Measurements from ENCODE around the gene MXRA7. TPM values are rescaled to one million over a fixed set of nuclear protein-coding genes. Genes with fewer than 3 reads are reported as not detected.
A peak's percentile ranks its signal among the peaks of the same experiment; 100 is the strongest.

MXRA7 gene, protein sequence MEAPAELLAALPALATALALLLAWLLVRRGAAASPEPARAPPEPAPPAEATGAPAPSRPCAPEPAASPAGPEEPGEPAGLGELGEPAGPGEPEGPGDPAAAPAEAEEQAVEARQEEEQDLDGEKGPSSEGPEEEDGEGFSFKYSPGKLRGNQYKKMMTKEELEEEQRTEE
- total RNA-seq (100 to 1,000 TPM; 327 to 428 (median 348) TPM), polyA plus RNA-seq (100 to 1,000 TPM in 1 of 3 donors, 10 to 100 TPM in 1, 1 to 10 TPM in 1; 8.3 to 109 (median 35.3) TPM)

DNA sequence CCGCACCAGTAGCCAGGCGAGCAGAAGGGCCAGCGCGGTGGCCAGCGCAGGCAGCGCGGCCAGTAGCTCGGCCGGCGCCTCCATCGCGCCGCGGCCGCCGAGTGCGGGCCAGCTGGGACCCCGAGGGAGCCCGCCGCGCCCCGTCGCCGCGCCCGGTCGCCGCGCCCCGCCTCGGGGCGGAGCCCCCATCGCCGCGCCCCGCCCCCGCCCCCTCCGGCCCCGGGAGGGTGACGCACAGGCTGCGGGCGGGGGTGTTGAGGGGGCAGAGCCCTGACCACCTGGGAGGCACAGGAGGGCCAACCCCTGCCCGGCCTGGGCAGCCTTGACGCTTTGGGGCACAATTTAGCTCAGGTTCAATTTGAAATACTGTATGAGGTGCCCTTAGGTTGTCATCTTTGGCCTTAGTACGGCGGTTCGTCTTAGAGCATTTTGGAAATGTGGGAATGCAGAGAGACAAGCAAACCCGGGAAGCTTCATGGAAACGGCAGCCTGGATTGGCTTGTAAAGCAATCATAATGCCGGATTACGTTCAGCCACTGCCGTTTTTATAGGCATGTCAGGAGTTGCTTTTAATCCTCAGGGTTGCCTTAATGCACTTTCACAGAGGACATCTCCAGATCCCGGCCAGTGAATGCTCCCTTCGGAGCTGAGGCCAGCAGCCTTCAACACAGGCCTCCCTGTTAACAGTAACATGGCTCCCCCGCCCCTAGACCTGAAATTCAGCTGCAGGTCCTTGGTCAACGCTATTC, at the start of gene MXRA7:
TSS of gene MXRA7 (minus strand) at position 103 of the 749 bp plus-strand sequence. CDS start at position 84, 19 bp downstream.
- TF ChIP-seq, protein P1, sequence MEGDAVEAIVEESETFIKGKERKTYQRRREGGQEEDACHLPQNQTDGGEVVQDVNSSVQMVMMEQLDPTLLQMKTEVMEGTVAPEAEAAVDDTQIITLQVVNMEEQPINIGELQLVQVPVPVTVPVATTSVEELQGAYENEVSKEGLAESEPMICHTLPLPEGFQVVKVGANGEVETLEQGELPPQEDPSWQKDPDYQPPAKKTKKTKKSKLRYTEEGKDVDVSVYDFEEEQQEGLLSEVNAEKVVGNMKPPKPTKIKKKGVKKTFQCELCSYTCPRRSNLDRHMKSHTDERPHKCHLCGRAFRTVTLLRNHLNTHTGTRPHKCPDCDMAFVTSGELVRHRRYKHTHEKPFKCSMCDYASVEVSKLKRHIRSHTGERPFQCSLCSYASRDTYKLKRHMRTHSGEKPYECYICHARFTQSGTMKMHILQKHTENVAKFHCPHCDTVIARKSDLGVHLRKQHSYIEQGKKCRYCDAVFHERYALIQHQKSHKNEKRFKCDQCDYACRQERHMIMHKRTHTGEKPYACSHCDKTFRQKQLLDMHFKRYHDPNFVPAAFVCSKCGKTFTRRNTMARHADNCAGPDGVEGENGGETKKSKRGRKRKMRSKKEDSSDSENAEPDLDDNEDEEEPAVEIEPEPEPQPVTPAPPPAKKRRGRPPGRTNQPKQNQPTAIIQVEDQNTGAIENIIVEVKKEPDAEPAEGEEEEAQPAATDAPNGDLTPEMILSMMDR (IDR thresholded peaks at IDR 0.05) = no peak
- TF ChIP-seq POLR2AphosphoS5 (IDR thresholded peaks at IDR 0.05) (peak; percentile 3 to 62 (median 58)), EP300 (IDR thresholded peaks at IDR 0.05) (peak in 1 of 4 donors; percentile 16), POLR2A (IDR thresholded peaks at IDR 0.05) (no peak)
- WGBS, 2 donors = 3 to 6% methylated on average over 55 to 56 of the region's 56 CpGs
- Histone ChIP-seq H3K4me3 (peak within 1 kb of the TSS; percentile 68 to 94 (median 78)), H3K9me3 (no peaks in the 10 kb centered on the region), H3K27me3 (no peaks in the 10 kb centered on the region), H3K4me1 (peaks cover 0 to 71% (median 59%) of the 10 kb centered on the region in 4 donors), H3K27ac (peak within 1 kb of the TSS; percentile 97 to 100 (median 98)), H3K36me3 (peaks cover 7 to 24% (median 10%) of the 10 kb centered on the region in 4 donors)
- peak; percentile 93 for DNase-seq
- intact Hi-C loops (cut with DNase I) = loop anchor here (2.0 to 5.0 kb wide), 3 partner anchors 22 to 89 kb away; no protein-coding TSS in a partner anchor

DNA sequence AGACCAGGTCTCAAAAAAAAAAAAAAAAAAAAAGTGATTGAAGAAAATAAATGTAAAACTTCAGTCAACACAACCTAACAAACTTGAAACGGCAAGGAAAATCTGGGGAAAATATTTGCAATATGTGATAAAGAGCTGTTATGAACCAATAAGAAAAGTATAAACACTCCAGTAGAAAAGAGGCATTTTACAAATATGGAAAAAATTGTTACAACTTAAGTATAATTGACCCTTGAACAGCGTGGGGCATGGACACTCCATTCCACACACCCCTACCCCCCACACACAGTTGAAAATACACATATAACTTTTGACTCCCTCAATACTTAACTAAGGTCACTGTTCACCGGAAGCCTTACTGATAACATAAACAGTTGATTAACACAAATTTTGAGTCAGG, 47.8 kb upstream of the MXRA7 start:
- TF ChIP-seq POLR2A (IDR thresholded peaks at IDR 0.05) (no peak), POLR2AphosphoS5 (IDR thresholded peaks at IDR 0.05) (no peak), EP300 (IDR thresholded peaks at IDR 0.05) (no peak)
- TF ChIP-seq, protein P1 (IDR thresholded peaks at IDR 0.05) = no peak
- Histone ChIP-seq H3K27ac (no peak overlapping the region), H3K4me1 (no peaks in the 10 kb centered on the region), H3K36me3 (peaks cover 0 to 58% (median 13%) of the 10 kb centered on the region in 4 donors), H3K4me3 (no peak overlapping the region), H3K9me3 (no peaks in the 10 kb centered on the region), H3K27me3 (no peaks in the 10 kb centered on the region)
- WGBS, 2 donors = 93 to 97% methylated on average over 3 of the region's 3 CpGs
- intact Hi-C loops (cut with DNase I) = no loop called here
- DNase-seq = no peak

GRCh38 chr17:76757256-76757655, 46.5 kb upstream of the MXRA7 start:
- 95 to 96% methylated on average over 5 of the region's 5 CpGs for WGBS, 2 donors
- Histone ChIP-seq H3K4me3 (no peak overlapping the region), H3K27me3 (no peaks in the 10 kb centered on the region), H3K36me3 (peaks cover 0 to 68% (median 13%) of the 10 kb centered on the region in 4 donors), H3K4me1 (no peaks in the 10 kb centered on the region), H3K9me3 (no peaks in the 10 kb centered on the region), H3K27ac (no peak overlapping the region)
- intact Hi-C loops (cut with DNase I) = no loop called here
- TF ChIP-seq POLR2A (IDR thresholded peaks at IDR 0.05) = no peak
- no peak for DNase-seq

DNA sequence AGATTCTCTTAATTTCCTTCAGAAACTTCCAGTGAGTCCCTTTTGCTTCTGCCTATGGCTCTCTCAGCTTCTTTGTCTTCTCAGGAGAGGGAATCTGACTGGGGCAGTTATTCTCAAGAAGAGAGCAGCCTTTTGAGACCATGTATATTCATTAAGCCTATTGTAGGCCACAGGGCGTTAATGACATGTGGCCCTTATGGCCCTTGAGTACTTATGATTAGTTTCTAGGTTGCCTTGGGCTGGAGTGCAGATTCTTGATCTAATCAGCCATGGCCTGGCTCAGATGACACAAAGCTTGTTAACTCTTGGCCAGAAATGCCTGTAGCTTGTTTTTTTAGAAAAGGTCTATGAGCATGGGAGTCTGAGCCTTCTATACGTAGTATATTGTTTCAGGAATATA, 44.5 kb upstream of the MXRA7 start:
- Histone ChIP-seq H3K4me1 (no peaks in the 10 kb centered on the region), H3K36me3 (peaks cover 0 to 67% (median 13%) of the 10 kb centered on the region in 4 donors), H3K27me3 (no peaks in the 10 kb centered on the region), H3K9me3 (no peaks in the 10 kb centered on the region), H3K27ac (no peak overlapping the region), H3K4me3 (no peak overlapping the region)
- TF ChIP-seq POLR2AphosphoS5 (IDR thresholded peaks at IDR 0.05) (no peak), EP300 (IDR thresholded peaks at IDR 0.05) (no peak), POLR2A (IDR thresholded peaks at IDR 0.05) (no peak)
- TF ChIP-seq, protein P1 (IDR thresholded peaks at IDR 0.05) = no peak
- intact Hi-C loops (cut with DNase I) = no loop called here
- 98 to 99% methylated on average over 2 of the region's 2 CpGs for WGBS, 2 donors
- no peak for DNase-seq

Data from sigmoid colon (tissue), 7 donors.